HG02678 (cell line): ENCODE results near the gene COL16A1.
"Not testable (repeated sequence)": the region's sequence is repeated elsewhere in the genome, so short reads cannot be mapped to it uniquely, and the experiment has no call there.

Experiments
- ATAC-seq: cut with Tn5 transposase; IDR thresholded peaks from one replicate; pipeline ENCODE4 v1.9.1; 2021; ENCODE audit warnings: mild to moderate bottlenecking, moderate library complexity; ENCODE audit not compliant: unreplicated experiment

Gene COL16A1

DNA sequence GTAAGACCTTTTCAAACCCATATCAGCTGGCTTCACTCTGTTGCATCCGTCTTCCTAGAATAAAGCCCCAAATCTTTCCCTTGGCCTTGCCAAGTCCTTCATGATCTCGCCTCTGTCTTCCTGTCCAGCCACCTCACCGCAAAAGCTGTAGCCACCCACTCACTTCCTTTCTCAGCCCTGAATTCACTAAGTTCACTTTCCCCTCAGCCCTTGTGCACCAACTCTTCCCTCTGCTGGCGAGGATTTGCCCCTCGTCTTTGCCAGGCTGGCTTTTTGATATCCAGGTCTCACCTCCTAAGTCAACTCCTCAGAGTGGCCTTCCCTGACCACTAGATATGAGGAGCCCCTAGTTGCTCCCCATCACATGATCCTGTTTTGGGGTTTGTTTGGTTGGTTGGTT lies 3.9 kb upstream of the COL16A1 start:
- ATAC-seq, result no peak

GRCh38 chr1:31707059-31707600 lies 3.3 kb upstream of the COL16A1 start:
- ATAC-seq, result not testable (repeated sequence)

- ATAC-seq, result no peak
Observed at GRCh38 chr1:31706384-31707058, 2.7 kb upstream of the COL16A1 start.

DNA sequence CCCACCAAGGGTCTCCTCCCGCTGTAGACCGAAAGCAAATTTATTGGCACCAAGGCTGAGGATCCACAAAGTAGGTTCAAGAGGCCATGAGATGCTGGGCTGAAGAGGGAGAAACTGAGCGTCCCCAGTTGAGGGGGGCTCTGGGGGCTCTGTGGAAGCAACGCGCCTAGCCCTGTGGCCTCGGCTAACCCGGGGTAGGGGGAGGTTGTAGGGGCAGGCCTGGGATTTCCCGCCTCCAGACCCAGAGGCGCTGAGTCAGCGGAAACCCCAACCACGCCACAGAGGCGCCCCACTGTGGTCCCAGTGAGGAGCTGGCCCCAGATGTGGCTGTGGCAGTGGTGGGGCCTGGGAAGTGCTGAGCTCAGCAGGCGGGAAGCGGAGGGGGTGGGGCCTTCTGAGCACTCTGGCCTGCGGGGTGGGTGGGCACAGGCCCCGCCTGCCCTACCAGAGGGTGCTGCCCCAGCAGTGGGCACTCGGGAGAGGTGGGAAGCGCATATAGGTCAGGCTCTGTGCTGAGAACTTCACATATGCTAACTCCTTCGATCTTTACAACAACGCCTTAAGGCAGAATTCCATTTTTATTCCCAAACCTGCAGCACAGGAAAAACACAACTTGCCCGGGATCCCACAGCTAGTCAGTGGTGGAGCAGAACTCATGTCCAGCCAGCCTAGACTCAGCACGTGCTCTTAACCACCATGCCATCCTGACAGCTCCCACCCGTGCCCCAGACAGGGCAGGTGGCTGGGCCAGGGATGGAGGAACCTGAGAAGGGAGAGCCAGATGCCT lies 1.5 kb upstream of the COL16A1 start:
- ATAC-seq, result no peak

DNA sequence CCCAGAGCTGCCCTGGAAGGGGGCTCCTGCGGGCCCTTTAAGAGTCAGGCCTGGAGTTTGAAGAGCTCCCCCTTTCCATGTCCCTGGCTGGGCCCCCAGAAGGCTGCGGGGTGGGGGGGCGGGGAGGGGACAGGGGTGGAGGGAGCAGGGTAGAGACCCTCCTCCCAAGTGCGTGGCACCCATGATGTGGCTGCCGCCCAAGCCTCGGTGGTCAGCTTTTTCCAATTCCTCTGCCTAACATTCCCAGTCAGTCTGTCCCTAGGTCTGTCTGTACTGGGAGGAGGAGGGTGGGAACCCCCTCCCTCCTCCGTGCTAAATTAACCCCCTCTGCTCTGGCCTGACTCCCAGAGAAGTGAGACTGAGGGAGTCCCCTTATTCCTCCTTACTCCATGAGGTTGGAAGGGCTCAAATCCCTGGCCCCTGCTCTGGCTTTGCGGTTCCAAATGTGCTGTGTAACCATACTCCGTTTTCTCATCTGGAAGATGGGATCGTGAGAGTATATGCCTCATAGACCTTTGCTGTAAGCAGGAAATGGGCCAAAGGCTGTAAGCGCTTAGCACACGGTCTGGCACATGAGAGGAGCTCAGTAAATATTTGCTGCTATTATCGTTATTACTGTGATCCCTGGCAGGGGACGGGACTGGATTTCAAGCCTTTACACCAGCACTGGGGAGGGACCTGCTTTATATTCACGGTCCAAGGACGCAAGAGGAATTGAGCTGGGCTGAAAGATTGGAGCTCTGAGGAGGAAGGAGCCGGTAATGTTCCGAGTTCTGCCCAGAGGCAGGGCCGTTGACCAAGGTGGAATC lies 658 bp upstream of the COL16A1 start:
- ATAC-seq, result no peak

DNA sequence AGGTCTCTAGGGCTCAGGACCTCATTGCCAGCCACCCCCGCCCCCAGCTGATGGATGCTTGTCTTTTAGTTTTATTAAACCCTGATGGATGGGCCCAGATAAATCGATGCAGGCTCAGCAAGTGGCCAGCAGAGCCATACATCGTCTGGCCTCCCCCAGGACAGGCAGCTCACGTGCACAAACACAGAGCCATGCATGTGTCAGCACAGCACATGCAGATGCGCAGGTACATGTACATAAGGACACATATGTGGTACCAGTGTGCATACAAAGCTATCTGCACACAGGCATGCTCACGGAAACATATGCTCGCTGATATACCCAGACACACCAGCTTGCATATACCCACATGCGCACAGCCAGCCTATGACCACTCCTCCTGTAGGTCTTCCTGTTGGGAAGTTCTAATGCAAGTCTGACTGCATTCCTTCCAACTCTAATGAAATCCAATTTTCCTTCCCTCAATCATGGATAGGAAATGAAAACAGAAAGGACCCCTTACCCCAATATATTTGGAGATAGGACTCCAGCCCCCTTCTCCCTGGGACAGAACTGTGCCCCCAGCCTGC lies 897 bp downstream of the COL16A1 start:
- ATAC-seq, result no peak

GRCh38 chr1:31701091-31701736 lies 2.6 kb downstream of the COL16A1 start:
- ATAC-seq, result no peak

DNA sequence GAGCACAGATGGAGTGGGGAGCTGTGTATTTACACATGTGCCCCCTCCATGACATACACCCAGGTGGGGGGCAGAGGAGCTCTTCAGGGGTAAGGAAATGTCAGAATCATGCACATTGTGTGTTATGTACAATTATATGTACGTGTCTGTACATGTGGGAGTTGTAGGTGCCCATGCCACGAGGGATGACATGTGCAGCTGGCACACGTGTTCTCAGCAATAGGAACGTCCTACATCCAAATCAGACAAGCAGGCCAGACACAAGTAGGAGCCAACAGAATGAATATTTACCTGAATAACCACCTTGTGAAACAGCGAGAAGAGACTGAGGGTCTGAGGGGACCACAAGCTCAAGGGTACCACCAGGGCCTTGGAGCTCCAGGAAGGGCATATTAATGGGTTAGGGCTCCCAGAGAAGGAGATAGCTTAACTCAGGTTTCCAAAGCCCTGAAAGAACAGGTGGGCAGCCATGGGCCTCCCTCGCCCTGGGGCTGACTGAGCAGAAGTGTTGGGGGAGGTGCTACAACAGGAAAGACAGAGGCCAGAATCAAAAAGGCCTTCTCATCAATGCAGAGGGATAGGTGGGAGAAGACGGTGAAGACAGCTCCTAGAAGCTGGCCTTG lies 3.2 kb downstream of the COL16A1 start:
- ATAC-seq, result no peak

GRCh38 chr1:31699341-31699891 lies 4.4 kb downstream of the COL16A1 start:
- ATAC-seq, result no peak

GRCh38 chr1:31697369-31697984 lies 6.3 kb downstream of the COL16A1 start:
- no peak for ATAC-seq

DNA sequence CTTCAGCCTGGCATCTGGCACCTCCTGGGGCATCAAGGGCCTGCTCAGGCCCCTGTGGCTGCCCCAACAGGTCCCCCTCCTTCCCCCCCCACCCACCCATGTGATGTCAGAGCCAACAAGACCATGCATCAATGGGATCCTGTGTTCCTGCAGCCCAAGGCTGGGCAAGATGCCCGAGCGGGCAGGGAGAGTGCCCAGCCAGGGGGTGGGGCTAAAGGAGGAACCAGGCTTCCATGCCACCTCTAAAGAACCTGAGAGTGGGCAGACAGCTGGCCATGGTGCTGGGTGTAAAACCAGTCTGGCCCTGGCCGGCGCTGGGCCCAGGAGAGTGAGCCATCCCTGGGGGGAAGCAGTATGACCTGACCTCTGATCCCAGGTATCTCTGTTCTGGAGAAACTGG lies 7.6 kb downstream of the COL16A1 start:
- ATAC-seq, result no peak

GRCh38 chr1:31695327-31695726 lies 8.5 kb downstream of the COL16A1 start:
- no peak for ATAC-seq

GRCh38 chr1:31694964-31695313 lies 8.9 kb downstream of the COL16A1 start:
- no peak for ATAC-seq

- no peak for ATAC-seq
Observed at GRCh38 chr1:31694069-31694963, 9.5 kb downstream of the COL16A1 start.

DNA sequence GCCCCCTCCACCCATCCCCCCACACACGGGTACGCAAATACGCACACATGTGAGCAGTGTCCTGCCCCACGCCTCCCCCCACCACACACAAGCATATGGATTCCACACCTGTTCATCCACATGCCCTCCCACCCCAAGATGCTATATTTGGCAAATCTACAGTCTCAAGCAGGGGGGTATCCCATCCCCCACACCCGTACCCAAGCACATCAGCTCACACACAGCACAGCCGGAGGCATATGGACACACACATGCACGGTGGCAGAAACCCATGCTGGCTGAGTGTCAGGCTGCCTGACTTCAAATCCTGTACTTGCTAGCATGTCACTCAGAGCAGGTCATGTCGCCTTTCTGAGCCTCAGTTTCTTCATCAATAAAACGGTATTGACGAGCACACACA lies 10.6 kb downstream of the COL16A1 start:
- ATAC-seq, result no peak

DNA sequence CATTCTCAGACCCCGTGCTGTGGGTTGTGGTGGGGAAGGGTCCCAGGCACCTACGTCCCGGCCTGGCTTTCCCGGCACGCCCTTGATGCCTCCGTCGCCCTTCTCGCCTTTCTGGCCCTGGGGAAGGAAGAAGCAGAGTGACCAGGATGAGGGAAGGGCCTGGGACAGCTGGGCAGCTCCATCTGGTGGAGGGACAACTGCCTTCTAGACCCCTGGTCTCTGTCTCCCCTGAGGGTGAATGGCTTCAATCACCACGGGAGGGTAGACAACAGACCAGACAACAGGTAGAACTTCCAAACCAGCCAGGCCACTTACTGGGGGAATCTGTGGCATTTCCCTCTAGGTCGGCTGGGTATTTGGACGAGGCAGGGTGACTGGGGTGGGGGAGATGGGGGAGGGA lies 11.9 kb downstream of the COL16A1 start:
- no peak for ATAC-seq

DNA sequence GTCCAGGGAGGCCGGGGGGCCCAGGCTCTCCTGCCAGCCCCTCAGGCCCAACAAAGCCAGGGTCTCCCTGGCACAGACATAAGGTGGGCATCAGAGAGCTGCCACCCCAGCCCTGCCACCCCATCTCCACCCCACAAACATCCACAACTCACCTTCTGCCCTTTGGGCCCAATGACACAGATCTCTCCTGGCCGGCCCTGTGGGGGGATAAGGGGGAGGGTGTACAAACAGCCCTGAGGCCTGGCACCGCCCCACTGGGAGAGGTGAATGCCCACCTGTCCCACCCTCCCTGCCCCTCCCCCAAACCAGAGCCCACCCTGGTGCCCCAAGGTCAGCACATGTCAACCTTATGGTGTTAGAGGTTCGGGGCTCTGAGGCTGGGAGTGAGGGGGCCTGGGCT lies 12.4 kb downstream of the COL16A1 start:
- ATAC-seq, result no peak

DNA sequence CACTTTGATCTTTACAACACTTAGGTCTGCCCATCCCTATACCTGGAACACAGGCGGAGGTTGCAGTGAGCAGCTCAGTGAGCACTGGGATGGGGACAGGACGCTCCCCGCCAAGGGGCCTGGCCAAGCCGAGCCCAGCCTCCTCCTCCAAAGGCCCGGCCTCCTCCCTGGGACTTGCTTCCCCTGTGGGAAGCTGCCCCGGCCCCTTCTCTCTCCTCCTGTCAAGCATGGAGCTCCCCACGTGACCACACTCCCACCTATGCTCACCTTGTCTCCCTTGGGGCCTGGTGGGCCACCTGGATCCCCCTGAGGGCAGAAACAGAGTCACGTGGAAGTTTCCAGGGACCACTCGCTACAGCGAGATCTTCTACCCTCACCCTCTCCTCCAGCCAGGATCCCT lies 12.9 kb downstream of the COL16A1 start:
- no peak for ATAC-seq

- ATAC-seq, result no peak
Observed at GRCh38 chr1:31689854-31690253, 14.0 kb downstream of the COL16A1 start.
